ENCODE results near the gene AFP. TPM values are rescaled to one million over a fixed set of nuclear protein-coding genes. Genes with fewer than 3 reads are reported as not detected.
"Not testable (repeated sequence)": the region's sequence is repeated elsewhere in the genome, so short reads cannot be mapped to it uniquely, and the experiment has no call there.

The AFP gene
- total RNA-seq: not detected in 2 replicates

DNA sequence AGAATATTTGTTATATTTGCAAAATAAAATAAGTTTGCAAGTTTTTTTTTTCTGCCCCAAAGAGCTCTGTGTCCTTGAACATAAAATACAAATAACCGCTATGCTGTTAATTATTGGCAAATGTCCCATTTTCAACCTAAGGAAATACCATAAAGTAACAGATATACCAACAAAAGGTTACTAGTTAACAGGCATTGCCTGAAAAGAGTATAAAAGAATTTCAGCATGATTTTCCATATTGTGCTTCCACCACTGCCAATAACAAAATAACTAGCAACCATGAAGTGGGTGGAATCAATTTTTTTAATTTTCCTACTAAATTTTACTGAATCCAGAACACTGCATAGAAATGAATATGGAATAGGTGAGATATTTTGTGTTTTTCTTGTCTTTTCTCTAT lies at the start of gene AFP:
Gene AFP (plus strand): TSS at position 238 of the 400 bp plus-strand sequence. CDS start 42 bp downstream, at position 280.
- no peak for DNase-seq (ENCODE audit: low read depth in 2 of 2)

DNA sequence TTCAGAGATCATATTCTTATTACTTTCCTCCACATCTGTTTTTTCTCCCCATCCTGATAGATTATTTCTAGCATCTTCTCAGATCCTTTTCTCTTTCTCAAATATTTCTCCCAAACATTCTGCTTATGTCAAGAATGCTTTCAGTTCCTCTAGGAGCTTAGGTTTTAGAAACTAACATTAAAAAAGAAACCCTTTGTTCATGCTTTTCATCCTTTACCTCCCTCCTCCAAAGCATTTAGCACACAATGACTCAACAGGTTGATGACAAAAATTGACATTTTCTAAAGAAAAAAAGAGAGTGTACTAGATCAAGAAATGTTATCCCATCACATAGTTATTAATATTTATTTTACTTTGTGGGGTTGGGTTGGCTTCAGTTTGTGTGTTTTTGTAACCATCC lies 48.5 kb upstream of the AFP start:
- DNase-seq (ENCODE audit: low read depth in 2 of 2): no peak

DNA sequence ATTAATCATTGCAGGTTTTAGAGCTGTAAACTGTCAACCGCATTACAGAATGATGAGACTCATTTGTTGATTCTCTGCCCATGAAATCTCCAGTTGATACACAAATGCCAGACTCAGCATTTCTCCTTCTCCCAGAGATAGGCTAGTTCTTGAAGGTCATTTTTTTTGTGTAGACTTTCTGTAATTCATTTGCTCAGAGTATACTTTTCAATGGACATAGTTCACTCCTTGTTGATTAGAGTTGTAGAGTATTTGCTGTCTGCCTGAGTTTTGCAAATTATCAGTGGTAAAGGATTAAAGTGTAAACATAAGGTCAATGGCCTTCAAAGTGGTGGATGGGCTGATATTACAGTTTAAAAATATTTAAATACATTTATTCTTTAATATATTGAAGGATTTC lies 47.1 kb upstream of the AFP start:
- no peak for DNase-seq (ENCODE audit: low read depth in 2 of 2)

DNA sequence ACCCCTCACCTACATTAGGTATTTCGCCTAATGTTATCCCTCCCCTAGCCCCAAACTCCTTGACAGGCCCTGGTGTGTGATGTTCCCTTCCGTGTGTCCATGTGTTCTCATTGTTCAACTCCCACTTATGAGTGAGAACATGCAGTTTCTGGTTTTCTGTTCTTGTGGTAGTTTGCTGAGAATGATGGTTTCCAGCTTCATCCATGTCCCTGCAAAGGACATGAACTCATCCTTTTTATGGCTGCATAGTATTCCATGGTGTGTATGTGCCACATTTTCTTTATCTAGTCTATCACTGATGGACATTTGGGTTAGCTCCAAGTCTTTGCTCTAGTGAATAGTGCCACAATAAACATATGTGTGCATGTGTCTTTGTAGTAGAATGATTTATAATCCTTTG lies 46.4 kb upstream of the AFP start:
- not testable (repeated sequence) for DNase-seq (ENCODE audit: low read depth in 2 of 2)

DNA sequence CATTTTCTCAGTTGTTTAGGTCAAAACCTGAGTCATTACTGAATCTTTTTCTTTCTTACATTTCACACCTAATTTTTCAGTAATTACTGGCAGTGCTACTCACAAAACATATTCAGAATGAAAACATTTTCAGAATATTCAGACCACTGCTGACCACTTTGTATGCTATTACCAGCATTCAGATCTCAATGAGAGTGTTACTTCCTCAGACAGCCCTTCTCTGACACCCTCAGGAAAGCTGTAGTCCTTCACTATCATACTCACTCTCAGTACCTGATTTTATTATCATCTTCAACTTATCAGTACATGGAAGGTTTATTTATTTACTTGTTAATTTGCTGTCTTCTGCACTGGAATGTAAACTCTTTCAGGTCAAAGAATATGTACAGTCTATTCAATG lies 44.2 kb upstream of the AFP start:
- DNase-seq (ENCODE audit: low read depth in 2 of 2): no peak

DNA sequence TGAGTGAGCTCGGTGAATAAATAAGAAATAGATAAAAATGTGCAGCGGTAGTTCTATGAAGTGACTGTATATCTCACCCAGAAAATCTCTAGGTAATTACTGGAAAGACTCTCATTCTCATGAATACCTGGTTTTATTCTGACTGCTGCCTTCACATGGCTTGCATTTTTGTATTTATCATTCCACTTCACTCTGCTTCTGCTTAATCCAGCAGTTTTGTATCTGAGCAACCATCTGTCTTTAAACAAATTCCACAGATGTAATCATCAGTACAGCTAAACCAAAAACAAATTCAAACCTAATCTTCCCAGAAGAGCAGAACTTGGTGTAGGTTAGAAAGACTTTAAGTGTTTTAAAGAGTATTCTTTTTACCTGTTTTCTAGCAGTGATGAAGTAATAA lies 43.1 kb upstream of the AFP start:
- no peak for DNase-seq (ENCODE audit: low read depth in 2 of 2)

DNA sequence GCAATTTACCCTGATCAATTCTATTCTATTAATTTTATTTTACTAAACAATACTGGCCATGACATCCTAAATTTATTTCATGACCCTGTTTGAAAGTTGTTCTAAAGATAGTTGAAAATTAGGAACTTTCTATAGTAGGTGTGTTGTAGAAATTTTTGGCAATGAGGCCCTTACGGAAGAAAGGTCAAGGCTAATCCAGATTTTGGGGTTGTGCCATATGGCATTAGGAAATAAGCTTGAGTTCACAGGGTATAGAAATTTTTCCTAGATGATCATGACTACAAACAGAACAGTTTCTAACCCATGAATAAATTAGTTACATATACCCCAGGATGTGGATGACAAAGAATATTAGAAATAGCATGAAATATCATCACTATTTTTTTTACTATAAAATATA lies 39.7 kb upstream of the AFP start:
- no peak for DNase-seq (ENCODE audit: low read depth in 2 of 2)

DNA sequence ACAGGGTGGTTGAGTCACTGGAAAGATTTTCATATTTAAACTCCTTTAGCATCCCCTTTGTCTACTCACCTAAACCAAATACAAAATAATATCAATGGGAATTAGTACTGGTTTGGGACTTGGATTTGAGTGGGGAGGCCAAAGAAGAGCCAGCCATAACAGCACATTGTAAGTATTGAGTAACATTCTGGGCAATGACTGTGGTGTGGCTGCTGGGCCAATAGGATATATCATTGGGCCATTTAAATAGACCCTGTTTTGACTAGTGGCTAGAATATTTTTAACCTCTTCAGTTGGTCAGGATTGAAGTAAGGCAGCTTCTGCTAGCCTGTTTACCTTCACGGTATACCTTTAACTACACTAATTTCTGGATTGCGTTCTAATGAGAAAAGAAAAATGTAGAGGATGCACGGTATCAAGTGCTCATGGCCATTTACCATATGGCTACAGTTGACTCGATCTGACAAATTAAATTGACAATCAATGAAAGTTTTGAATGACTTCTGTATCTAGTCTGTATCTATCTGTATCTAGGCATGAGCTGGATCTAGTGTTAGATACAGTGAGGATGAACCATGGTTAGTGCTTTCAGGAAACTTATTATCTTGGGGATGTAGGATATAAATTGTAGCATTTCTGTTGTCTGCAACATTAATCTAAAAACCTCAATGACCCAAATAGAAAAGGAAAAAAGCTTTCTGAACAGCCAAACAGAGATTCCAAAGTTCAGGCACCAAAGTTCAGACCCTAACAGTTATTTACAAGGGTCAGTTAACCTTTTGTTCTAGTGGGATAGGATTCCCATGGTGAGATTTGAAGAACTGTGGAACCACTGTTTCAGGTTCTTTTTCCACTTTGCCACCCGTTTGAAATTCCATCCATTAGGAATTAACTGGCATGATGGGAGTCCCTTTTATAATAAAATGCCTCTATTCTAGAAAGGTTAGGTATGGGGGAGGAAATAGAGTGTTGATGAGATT lies 38.7 kb upstream of the AFP start:
- no peak for DNase-seq (ENCODE audit: low read depth in 2 of 2)

DNA sequence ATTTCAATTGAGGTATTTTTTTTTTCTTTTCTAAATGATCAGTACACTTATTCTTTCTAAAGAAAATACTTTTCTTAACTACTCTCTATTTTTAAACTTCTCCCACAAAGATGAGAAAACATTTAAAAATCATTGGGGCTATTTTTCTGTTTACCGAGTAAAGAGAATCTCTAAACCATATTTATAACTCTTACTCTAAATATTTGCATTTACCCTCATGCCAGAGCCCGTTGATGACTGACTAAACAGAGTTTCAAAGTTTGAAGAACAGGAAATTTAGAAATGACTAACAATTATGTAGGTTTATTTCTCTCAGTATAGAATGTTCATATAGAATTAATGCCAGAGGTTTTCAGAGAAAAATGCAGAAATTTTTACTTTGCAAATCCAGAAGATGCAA lies 34.6 kb upstream of the AFP start:
- no peak for DNase-seq (ENCODE audit: low read depth in 2 of 2)

DNA sequence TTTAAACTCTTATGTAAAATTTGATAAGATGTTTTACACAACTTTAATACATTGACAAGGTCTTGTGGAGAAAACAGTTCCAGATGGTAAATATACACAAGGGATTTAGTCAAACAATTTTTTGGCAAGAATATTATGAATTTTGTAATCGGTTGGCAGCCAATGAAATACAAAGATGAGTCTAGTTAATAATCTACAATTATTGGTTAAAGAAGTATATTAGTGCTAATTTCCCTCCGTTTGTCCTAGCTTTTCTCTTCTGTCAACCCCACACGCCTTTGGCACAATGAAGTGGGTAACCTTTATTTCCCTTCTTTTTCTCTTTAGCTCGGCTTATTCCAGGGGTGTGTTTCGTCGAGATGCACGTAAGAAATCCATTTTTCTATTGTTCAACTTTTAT lies 32.0 kb upstream of the AFP start, which contains the start of gene ALB:
Gene ALB (plus strand): TSS at position 246 of the 400 bp plus-strand sequence. CDS start 41 bp downstream, at position 287.
- DNase-seq (ENCODE audit: low read depth in 2 of 2): no peak

DNA sequence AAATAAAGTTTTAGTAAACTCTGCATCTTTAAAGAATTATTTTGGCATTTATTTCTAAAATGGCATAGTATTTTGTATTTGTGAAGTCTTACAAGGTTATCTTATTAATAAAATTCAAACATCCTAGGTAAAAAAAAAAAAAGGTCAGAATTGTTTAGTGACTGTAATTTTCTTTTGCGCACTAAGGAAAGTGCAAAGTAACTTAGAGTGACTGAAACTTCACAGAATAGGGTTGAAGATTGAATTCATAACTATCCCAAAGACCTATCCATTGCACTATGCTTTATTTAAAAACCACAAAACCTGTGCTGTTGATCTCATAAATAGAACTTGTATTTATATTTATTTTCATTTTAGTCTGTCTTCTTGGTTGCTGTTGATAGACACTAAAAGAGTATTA lies 31.6 kb upstream of the AFP start:
- no peak for DNase-seq (ENCODE audit: low read depth in 2 of 2)

DNA sequence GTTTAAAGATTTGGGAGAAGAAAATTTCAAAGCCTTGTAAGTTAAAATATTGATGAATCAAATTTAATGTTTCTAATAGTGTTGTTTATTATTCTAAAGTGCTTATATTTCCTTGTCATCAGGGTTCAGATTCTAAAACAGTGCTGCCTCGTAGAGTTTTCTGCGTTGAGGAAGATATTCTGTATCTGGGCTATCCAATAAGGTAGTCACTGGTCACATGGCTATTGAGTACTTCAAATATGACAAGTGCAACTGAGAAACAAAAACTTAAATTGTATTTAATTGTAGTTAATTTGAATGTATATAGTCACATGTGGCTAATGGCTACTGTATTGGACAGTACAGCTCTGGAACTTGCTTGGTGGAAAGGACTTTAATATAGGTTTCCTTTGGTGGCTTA lies 30.9 kb upstream of the AFP start:
- DNase-seq (ENCODE audit: low read depth in 2 of 2): no peak

DNA sequence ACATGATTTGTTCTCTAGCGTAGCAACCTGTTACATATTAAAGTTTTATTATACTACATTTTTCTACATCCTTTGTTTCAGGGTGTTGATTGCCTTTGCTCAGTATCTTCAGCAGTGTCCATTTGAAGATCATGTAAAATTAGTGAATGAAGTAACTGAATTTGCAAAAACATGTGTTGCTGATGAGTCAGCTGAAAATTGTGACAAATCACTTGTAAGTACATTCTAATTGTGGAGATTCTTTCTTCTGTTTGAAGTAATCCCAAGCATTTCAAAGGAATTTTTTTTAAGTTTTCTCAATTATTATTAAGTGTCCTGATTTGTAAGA lies 29.5 kb upstream of the AFP start:
- DNase-seq (ENCODE audit: low read depth in 2 of 2): no peak

DNA sequence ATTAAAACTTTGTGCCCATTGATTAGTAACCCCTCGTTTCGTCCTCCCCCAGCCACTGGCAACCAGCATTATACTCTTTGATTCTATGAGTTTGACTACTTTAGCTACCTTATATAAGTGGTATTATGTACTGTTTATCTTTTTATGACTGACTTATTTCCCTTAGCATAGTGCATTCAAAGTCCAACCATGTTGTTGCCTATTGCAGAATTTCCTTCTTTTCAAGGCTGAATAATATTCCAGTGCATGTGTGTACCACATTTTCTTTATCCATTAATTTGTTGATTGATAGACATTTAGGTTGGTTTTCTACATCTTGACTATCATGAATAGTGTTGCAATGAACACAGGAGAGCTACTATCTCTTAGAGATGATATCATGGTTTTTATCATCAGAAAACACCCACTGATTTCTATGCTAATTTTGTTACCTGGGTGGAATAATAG lies 28.8 kb upstream of the AFP start:
- DNase-seq (ENCODE audit: low read depth in 2 of 2): no peak

DNA sequence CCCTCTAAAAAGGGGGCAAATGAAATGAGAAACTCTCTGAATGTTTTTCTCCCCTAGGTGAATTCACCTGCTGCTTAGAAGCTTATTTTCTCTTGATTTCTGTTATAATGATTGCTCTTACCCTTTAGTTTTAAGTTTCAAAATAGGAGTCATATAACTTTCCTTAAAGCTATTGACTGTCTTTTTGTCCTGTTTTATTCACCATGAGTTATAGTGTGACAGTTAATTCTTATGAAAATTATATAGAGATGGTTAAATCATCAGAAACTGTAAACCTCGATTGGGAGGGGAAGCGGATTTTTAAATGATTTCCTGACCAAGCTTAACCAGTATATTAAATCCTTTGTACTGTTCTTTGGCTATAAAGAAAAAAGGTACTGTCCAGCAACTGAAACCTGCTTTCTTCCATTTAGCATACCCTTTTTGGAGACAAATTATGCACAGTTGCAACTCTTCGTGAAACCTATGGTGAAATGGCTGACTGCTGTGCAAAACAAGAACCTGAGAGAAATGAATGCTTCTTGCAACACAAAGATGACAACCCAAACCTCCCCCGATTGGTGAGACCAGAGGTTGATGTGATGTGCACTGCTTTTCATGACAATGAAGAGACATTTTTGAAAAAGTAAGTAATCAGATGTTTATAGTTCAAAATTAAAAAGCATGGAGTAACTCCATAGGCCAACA lies 27.7 kb upstream of the AFP start:
- DNase-seq (ENCODE audit: low read depth in 2 of 2): no peak

DNA sequence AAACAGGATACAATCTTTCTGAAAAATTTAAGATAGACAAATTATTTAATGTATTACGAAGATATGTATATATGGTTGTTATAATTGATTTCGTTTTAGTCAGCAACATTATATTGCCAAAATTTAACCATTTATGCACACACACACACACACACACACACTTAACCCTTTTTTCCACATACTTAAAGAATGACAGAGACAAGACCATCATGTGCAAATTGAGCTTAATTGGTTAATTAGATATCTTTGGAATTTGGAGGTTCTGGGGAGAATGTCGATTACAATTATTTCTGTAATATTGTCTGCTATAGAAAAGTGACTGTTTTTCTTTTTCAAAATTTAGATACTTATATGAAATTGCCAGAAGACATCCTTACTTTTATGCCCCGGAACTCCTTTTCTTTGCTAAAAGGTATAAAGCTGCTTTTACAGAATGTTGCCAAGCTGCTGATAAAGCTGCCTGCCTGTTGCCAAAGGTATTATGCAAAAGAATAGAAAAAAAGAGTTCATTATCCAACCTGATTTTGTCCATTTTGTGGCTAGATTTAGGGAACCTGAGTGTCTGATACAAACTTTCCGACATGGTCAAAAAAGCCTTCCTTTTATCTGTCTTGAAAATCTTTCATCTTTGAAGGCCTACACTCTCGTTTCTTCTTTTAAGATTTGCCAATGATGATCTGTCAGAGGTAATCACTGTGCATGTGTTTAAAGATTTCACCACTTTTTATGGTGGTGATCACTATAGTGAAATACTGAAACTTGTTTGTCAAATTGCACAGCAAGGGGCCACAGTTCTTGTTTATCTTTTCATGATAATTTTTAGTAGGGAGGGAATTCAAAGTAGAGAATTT lies 26.8 kb upstream of the AFP start:
- no peak for DNase-seq (ENCODE audit: low read depth in 2 of 2)

DNA sequence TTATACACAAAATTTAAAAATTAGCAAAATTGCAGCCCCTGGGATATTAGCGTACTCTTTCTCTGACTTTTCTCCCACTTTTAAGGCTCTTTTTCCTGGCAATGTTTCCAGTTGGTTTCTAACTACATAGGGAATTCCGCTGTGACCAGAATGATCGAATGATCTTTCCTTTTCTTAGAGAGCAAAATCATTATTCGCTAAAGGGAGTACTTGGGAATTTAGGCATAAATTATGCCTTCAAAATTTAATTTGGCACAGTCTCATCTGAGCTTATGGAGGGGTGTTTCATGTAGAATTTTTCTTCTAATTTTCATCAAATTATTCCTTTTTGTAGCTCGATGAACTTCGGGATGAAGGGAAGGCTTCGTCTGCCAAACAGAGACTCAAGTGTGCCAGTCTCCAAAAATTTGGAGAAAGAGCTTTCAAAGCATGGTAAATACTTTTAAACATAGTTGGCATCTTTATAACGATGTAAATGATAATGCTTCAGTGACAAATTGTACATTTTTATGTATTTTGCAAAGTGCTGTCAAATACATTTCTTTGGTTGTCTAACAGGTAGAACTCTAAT lies 26.0 kb upstream of the AFP start:
- DNase-seq (ENCODE audit: low read depth in 2 of 2): no peak

DNA sequence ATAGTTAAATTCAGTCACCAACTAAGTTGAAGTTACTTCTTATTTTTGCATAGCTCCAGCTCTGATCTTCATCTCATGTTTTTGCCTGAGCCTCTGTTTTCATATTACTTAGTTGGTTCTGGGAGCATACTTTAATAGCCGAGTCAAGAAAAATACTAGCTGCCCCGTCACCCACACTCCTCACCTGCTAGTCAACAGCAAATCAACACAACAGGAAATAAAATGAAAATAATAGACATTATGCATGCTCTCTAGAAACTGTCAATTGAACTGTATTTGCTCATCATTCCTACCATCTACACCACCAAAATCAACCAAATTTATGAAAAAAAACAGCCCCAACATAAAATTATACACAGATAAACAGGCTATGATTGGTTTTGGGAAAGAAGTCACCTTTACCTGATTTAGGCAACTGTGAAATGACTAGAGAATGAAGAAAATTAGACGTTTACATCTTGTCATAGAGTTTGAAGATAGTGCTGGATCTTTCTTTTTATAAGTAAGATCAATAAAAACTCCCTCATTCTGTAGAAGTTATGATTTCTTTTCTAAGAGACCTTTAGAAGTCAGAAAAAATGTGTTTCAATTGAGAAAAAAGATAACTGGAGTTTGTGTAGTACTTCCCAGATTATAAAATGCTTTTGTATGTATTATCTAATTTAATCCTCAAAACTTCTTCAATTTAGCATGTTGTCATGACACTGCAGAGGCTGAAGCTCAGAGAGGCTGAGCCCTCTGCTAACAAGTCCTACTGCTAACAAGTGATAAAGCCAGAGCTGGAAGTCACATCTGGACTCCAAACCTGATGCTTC lies 24.9 kb upstream of the AFP start:
- DNase-seq (ENCODE audit: low read depth in 2 of 2): no peak

DNA sequence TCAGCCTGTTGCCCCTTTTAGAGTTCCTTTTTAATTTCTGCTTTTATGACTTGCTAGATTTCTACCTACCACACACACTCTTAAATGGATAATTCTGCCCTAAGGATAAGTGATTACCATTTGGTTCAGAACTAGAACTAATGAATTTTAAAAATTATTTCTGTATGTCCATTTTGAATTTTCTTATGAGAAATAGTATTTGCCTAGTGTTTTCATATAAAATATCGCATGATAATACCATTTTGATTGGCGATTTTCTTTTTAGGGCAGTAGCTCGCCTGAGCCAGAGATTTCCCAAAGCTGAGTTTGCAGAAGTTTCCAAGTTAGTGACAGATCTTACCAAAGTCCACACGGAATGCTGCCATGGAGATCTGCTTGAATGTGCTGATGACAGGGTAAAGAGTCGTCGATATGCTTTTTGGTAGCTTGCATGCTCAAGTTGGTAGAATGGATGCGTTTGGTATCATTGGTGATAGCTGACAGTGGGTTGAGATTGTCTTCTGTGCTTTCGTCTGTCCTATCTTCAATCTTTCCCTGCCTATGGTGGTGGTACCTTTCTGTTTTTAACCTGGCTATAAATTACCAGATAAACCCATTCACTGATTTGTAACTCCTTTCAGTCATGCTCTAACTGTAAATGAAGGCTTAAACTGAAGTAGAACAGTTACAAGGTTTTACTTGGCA lies 24.1 kb upstream of the AFP start:
- DNase-seq (ENCODE audit: low read depth in 2 of 2): no peak

DNA sequence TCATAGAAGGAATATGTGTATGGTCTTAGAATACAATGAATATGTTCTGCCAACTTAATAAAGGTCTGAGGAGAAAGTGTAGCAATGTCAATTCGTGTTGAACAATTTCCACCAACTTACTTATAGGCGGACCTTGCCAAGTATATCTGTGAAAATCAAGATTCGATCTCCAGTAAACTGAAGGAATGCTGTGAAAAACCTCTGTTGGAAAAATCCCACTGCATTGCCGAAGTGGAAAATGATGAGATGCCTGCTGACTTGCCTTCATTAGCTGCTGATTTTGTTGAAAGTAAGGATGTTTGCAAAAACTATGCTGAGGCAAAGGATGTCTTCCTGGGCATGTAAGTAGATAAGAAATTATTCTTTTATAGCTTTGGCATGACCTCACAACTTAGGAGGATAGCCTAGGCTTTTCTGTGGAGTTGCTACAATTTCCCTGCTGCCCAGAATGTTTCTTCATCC lies 22.7 kb upstream of the AFP start:
- DNase-seq (ENCODE audit: low read depth in 2 of 2): no peak
